GM12878 (cell line): ENCODE measurements around the gene CFAP99. TPM values are rescaled to one million over a fixed set of nuclear protein-coding genes. Genes with fewer than 3 reads are reported as not detected.

Experiments used
- ATAC-seq: fragments of 200-7000 bp; cut with Tn5 transposase; 3 replicates; pipeline ENCODE4 v1.9.1; 2020; ENCODE audit warnings: mild to moderate bottlenecking, moderate library complexity
- BruUV-seq: library from RNA; stranded (reverse); fragments of 400-500 nt; replicated peaks from 2 replicates; lab custom pipeline; 2021; lab: Mats Ljungman, UMichigan
- CTCF ChIA-PET: fragments of 300-600 bp; sonication (Branson Sonifier 250); formaldehyde crosslinking; extraction: SDS; loops from one replicate; lab custom pipeline; 2021; ENCODE audit warnings: inconsistent platforms; lab: Yijun Ruan, JAX
- POLR2A ChIA-PET: fragments of 350-600 bp; formaldehyde crosslinking; extraction: SDS; loops from one replicate; lab custom pipeline; 2021; ENCODE audit warnings: inconsistent platforms; lab: Charles Lee
- RAD21 ChIA-PET: fragments of 300-600 bp; sonication (Branson Sonifier 250); formaldehyde crosslinking; loops from one replicate; lab custom pipeline; 2023; ENCODE audit warnings: antibody characterized with exemption; ENCODE audit not compliant: unreplicated experiment; lab: Charles Lee
- SMC1A ChIA-PET: fragments of 300-600 bp; sonication (Branson Sonifier 250); formaldehyde crosslinking; loops from one replicate; lab custom pipeline; 2023; ENCODE audit not compliant: unreplicated experiment, uncharacterized antibody; lab: Charles Lee
- DNase-seq: peaks from one replicate; pipeline ENCODE4 v3.0.0-alpha.2; 2011; ENCODE audit warnings: low read depth, low spot score
- FAIRE-seq: peaks from 3 replicates; lab custom pipeline; 2011; peaks lifted over from hg19 to GRCh38; lab: Jason Lieb, UNC
- H2AFZ ChIP-seq: 2 replicates; pipeline ENCODE4 v1.6.0; 2011; ENCODE audit warnings: low read depth, low read length, control low read depth; ENCODE audit not compliant: control insufficient read depth
- H3K27ac ChIP-seq: 2 replicates; pipeline ENCODE4 v1.5.1; 2011; ENCODE audit warnings: control low read depth; ENCODE audit not compliant: control insufficient read depth, insufficient read depth
- H3K27me3 ChIP-seq, 2 experiments: replicated peaks in 1 of 2; 2 replicates each; pipeline versions ENCODE4 v1.6.0 to v1.6.1; 2011; ENCODE audit warnings: low read length in 1 of 2; ENCODE audit not compliant: control insufficient read depth in 2 of 2, insufficient read depth in 2 of 2
- H3K36me3 ChIP-seq, 2 experiments: 2 replicates each; pipeline ENCODE4 v1.5.1; 2011; ENCODE audit warnings: low read length in 1 of 2; ENCODE audit not compliant: control insufficient read depth in 2 of 2, insufficient read depth in 2 of 2
- H3K4me1 ChIP-seq: 2 replicates; pipeline ENCODE4 v1.6.1; 2011; ENCODE audit warnings: mild to moderate bottlenecking, low read length, moderate library complexity, mixed read lengths; ENCODE audit not compliant: control insufficient read depth, insufficient read depth
- H3K4me2 ChIP-seq: 2 replicates; pipeline ENCODE4 v1.6.0; 2011; ENCODE audit warnings: control low read depth; ENCODE audit not compliant: control insufficient read depth, insufficient read depth
- H3K4me3 ChIP-seq: fragments of 200-600 bp; sonication (generic); 2 replicates; pipeline ENCODE4 v1.5.1; 2016
- H3K79me2 ChIP-seq: 2 replicates; pipeline ENCODE4 v1.6.0; 2011; ENCODE audit warnings: low read length; ENCODE audit not compliant: control insufficient read depth, insufficient read depth
- H3K9ac ChIP-seq: 2 replicates; pipeline ENCODE4 v1.8.0; 2011; ENCODE audit warnings: low read length, control low read depth, mixed read lengths; ENCODE audit not compliant: control insufficient read depth, insufficient read depth
- H3K9me3 ChIP-seq: replicated peaks from 3 replicates; pipeline ENCODE4 v1.5.1; 2011; ENCODE audit warnings: mild to moderate bottlenecking, low read length; ENCODE audit not compliant: control insufficient read depth, insufficient read depth
- H4K20me1 ChIP-seq: 2 replicates; pipeline ENCODE4 v1.6.0; 2011; ENCODE audit not compliant: control insufficient read depth, insufficient read depth
- BCL11A ChIP-seq: IDR thresholded peaks from 2 replicates; pipeline ENCODE4 v1.6.1; 2011; ENCODE audit warnings: low read depth, low read length
- CBX5 ChIP-seq: sonication (generic); IDR thresholded peaks from 2 replicates; pipeline ENCODE4 v1.6.1; 2016; ENCODE audit warnings: low read depth, moderate library complexity, mild to moderate bottlenecking, inconsistent platforms
- CEBPB ChIP-seq, 2 experiments: fragments of 150-350 bp in 1 of 2; IDR thresholded peaks; 2 replicates each; pipeline ENCODE4 v1.6.1; 2012 to 2014; ENCODE audit warnings: low read depth in 2 of 2, low read length in 2 of 2, borderline replicate concordance in 1 of 2, inconsistent platforms in 1 of 2
- CREM ChIP-seq: IDR thresholded peaks from 2 replicates; pipeline ENCODE4 v1.6.1; 2014; ENCODE audit warnings: antibody characterized with exemption, low read depth
- EED ChIP-seq: sonication (generic); IDR thresholded peaks from 2 replicates; pipeline ENCODE4 v1.6.1; 2016; ENCODE audit warnings: antibody characterized with exemption, low read depth
- IRF3 ChIP-seq: fragments of 450-650 bp; IDR thresholded peaks from 2 replicates; pipeline ENCODE4 v1.6.1; 2014; ENCODE audit warnings: mild to moderate bottlenecking
- NFYA ChIP-seq: IDR thresholded peaks from 2 replicates; pipeline ENCODE4 v1.6.1; 2011; ENCODE audit warnings: low read depth, mild to moderate bottlenecking, low read length, improper control_type of control experiment, borderline replicate concordance
- PAX8 ChIP-seq: fragments of 450-650 bp; IDR thresholded peaks from 2 replicates; pipeline ENCODE4 v1.6.1; 2017; ENCODE audit warnings: mild to moderate bottlenecking, moderate library complexity
- PKNOX1 ChIP-seq: fragments of 450-650 bp; IDR thresholded peaks from 2 replicates; pipeline ENCODE4 v1.6.1; 2016; ENCODE audit warnings: mild to moderate bottlenecking
- POLR2A ChIP-seq: IDR thresholded peaks from 2 replicates; pipeline ENCODE4 v1.6.1; 2011; ENCODE audit warnings: low read depth, mild to moderate bottlenecking, low read length
- RAD21 ChIP-seq: IDR thresholded peaks from 2 replicates; pipeline ENCODE4 v1.6.1; 2011; ENCODE audit warnings: mild to moderate bottlenecking, low read depth, low read length, moderate library complexity; ENCODE audit not compliant: insufficient read depth
- ZBTB4 ChIP-seq: fragments of 450-650 bp; formaldehyde crosslinking; IDR thresholded peaks from 2 replicates; pipeline ENCODE4 v1.4.0; 2022; ENCODE audit warnings: mild to moderate bottlenecking, moderate library complexity
- ZBTB40 ChIP-seq: fragments of 450-650 bp; IDR thresholded peaks from 2 replicates; pipeline ENCODE4 v1.6.1; 2016; ENCODE audit warnings: mild to moderate bottlenecking, moderate library complexity, borderline replicate concordance
- WGBS: methylation state at CpG from one replicate; pipeline ENCODE4 v1.1.6; 2016; ENCODE audit warnings: low lambda C conversion rate; ENCODE audit not compliant: insufficient replicate concordance, insufficient coverage; ENCODE audit errors: missing lambda C conversion rate; 5-methylcytosine and 5-hydroxymethylcytosine counted together
- in situ Hi-C: fragments of 300-500 bp; cut with MboI; formaldehyde crosslinking; loops from 9 replicates; pipeline ENCODE4 v1.14.3; 2018; ENCODE audit warnings: mixed read lengths
- intact Hi-C: fragments of 100-400 bp; cut with micrococcal nuclease; formaldehyde crosslinking; loops from one replicate; pipeline ENCODE4 v1.14.2; 2022; ENCODE audit not compliant: unreplicated experiment
- polyA plus RNA-seq, 11 experiments: library from polyadenylated mRNA; depleted of rRNA in 4 of 11; unstranded in 6 of 11; stranded (reverse) in 5 of 11; fragments of >200 nt; fragmentation: Nextera tagmentation in 4 of 11; fragmentation: Illumina TruSeq in 1 of 11; extraction: Ambion mirVana in 4 of 11; extraction: Trizol in 1 of 11; gene quantifications; 1 replicate in 1 of 11; 2 replicates in 10 of 11; pipeline versions ENCODE4 v1.2.1 to v1.2.3, GENCODE V29; 2011 to 2016; ENCODE audit warnings: inconsistent platforms in 2 of 11, missing spikeins in 2 of 11, low read depth in 1 of 11
- total RNA-seq, 4 experiments: library from RNA; depleted of rRNA in 3 of 4; stranded (reverse); fragments of >200 nt in 3 of 4; fragmentation: Illumina TruSeq in 1 of 4; extraction: Trizol in 1 of 4; gene quantifications; 2 replicates each; pipeline versions ENCODE4 v1.2.1 to v1.2.3, GENCODE V29; 2013 to 2021

Gene CFAP99
- total and polyA plus RNA-seq, 10 of the 15 experiments (the other 5 are each of a cell fraction or from before 2014, with no cell fraction given) = not detected

- Histone ChIP-seq H3K9ac (no peak overlapping the region), H3K4me1 (peaks cover 7% of the 10 kb centered on the region), H3K79me2 (no peaks in the 10 kb centered on the region), H3K36me3 (no peaks in the 10 kb centered on the region), H2AFZ (no peak overlapping the region), H3K9me3 (no peaks in the 10 kb centered on the region), H4K20me1 (no peaks in the 10 kb centered on the region), H3K4me3 (no peak overlapping the region), H3K27me3 (peaks cover 4 to 6% of the 10 kb centered on the region in 2 experiments; a peak in 3 of 4 replicates), H3K4me2 (no peak overlapping the region), H3K27ac (no peak overlapping the region)
- TF ChIP-seq POLR2A = no peak
- TF ChIP-seq RAD21 = no peak
- no peak for TF ChIP-seq BCL11A
- no peak for TF ChIP-seq PKNOX1
- TF ChIP-seq EED = no peak
- no peak for TF ChIP-seq CREM
- TF ChIP-seq PAX8 = no peak
- TF ChIP-seq CEBPB (IDR thresholded peaks at IDR 0.05; ENCODE audit: borderline replicate concordance in 1 of 2, low read depth in 2 of 2, low read length in 2 of 2) = no peak
- TF ChIP-seq IRF3 = no peak
- TF ChIP-seq ZBTB4 (CRISPR knock-in tag) = no peak
- no peak for TF ChIP-seq CBX5
- TF ChIP-seq NFYA = no peak
- no peak for TF ChIP-seq ZBTB40
- DNase-seq = no peak
- ChIA-PET POLR2A (no interaction called here), RAD21 (no interaction called here), CTCF (no interaction called here), SMC1A (interaction anchor here (0.7 to 1.2 kb wide), 2 partner anchors 17 to 25 kb away, joined by 3 read pairs; no protein-coding TSS in a partner anchor)
- WGBS = 40% methylated on average over 10 of the region's 10 CpGs
- FAIRE-seq = no peak
- no peak for ATAC-seq
- no TSS peak for BruUV-seq
- intact Hi-C loops = no loop called here
- in situ Hi-C loops = no loop called here
Measured at GRCh38 chr4:2399216-2399615, 19.5 kb upstream of the CFAP99 start.
